ENCODE measurements around the gene EHBP1. TPM values are rescaled to one million over a fixed set of nuclear protein-coding genes. Genes with fewer than 3 reads are reported as not detected.

EHBP1 gene
- total RNA-seq, 2 experiments from 2014 or later = 21.4 to 22.3 TPM

- Histone ChIP-seq H3K4me1 (ENCODE audit: insufficient read depth, low read length) (no peaks in the 10 kb centered on the region), H3K9me3 (ENCODE audit: control insufficient read depth in 1 of 2, insufficient read depth in 1 of 2, low read length in 2 of 2) (no peaks in the 10 kb centered on the region), H3K27ac (ENCODE audit: low read depth in 1 of 2, low read length in 2 of 2) (no peak overlapping the region), H3K36me3 (ENCODE audit: insufficient read depth, low read length) (no peaks in the 10 kb centered on the region), H3K27me3 (ENCODE audit: control insufficient read depth in 1 of 2, insufficient read depth in 2 of 2, low read length in 2 of 2) (no peaks in the 10 kb centered on the region), H3K4me3 (ENCODE audit: low read length) (no peak overlapping the region)
- Mint-ChIP-seq H3K27ac (no peak overlapping the region), H3K9me3 (no peaks in the 10 kb centered on the region), H3K4me1 (ENCODE audit: low read depth) (no peaks in the 10 kb centered on the region), H3K36me3 (ENCODE audit: low read depth) (peaks cover 7% of the 10 kb centered on the region), H3K4me3 (no peak overlapping the region), H3K27me3 (no peaks in the 10 kb centered on the region)
- DNase-seq = no peak
- intact Hi-C loops (cut with DNase I, micrococcal nuclease) = no loop called here
- POLR2A ChIA-PET = no interaction called here
- TF ChIP-seq, protein P1, sequence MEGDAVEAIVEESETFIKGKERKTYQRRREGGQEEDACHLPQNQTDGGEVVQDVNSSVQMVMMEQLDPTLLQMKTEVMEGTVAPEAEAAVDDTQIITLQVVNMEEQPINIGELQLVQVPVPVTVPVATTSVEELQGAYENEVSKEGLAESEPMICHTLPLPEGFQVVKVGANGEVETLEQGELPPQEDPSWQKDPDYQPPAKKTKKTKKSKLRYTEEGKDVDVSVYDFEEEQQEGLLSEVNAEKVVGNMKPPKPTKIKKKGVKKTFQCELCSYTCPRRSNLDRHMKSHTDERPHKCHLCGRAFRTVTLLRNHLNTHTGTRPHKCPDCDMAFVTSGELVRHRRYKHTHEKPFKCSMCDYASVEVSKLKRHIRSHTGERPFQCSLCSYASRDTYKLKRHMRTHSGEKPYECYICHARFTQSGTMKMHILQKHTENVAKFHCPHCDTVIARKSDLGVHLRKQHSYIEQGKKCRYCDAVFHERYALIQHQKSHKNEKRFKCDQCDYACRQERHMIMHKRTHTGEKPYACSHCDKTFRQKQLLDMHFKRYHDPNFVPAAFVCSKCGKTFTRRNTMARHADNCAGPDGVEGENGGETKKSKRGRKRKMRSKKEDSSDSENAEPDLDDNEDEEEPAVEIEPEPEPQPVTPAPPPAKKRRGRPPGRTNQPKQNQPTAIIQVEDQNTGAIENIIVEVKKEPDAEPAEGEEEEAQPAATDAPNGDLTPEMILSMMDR (IDR thresholded peaks at IDR 0.05) = no peak
- no peak for ATAC-seq (ENCODE audit: poor library complexity)
- CTCF ChIA-PET = no interaction called here
These were observed 190.1 kb downstream of the EHBP1 start for GRCh38 chr2:62895632-62896009.

GRCh38 chr2:62897187-62897827 is 191.8 kb downstream of the EHBP1 start:
- Histone ChIP-seq H3K4me3 (ENCODE audit: low read length) (no peak overlapping the region), H3K9me3 (ENCODE audit: control insufficient read depth in 1 of 2, insufficient read depth in 1 of 2, low read length in 2 of 2) (no peaks in the 10 kb centered on the region), H3K27me3 (ENCODE audit: control insufficient read depth in 1 of 2, insufficient read depth in 2 of 2, low read length in 2 of 2) (no peaks in the 10 kb centered on the region), H3K4me1 (ENCODE audit: insufficient read depth, low read length) (no peaks in the 10 kb centered on the region), H3K27ac (ENCODE audit: low read depth in 1 of 2, low read length in 2 of 2) (no peak overlapping the region), H3K36me3 (ENCODE audit: insufficient read depth, low read length) (no peaks in the 10 kb centered on the region)
- DNase-seq (no peak), ATAC-seq (ENCODE audit: poor library complexity) (no peak)
- no peaks in the 10 kb centered on the region for H3K4me1 Mint-ChIP-seq (ENCODE audit: low read depth)
- H3K27me3 Mint-ChIP-seq = no peaks in the 10 kb centered on the region
- no peak overlapping the region for H3K27ac Mint-ChIP-seq
- TF ChIP-seq, protein P1 (IDR thresholded peaks at IDR 0.05) = no peak
- H3K9me3 Mint-ChIP-seq = no peaks in the 10 kb centered on the region
- ChIA-PET POLR2A (no interaction called here), CTCF (no interaction called here)
- H3K4me3 Mint-ChIP-seq = no peak overlapping the region
- intact Hi-C loops (cut with DNase I, micrococcal nuclease) = no loop called here
- H3K36me3 Mint-ChIP-seq (ENCODE audit: low read depth) = peaks cover 6% of the 10 kb centered on the region

- Histone ChIP-seq H3K9me3 (ENCODE audit: control insufficient read depth in 1 of 2, insufficient read depth in 1 of 2, low read length in 2 of 2) (no peaks in the 10 kb centered on the region), H3K4me1 (ENCODE audit: insufficient read depth, low read length) (no peaks in the 10 kb centered on the region), H3K27ac (ENCODE audit: low read depth in 1 of 2, low read length in 2 of 2) (no peak overlapping the region), H3K4me3 (ENCODE audit: low read length) (no peak overlapping the region), H3K27me3 (ENCODE audit: control insufficient read depth in 1 of 2, insufficient read depth in 2 of 2, low read length in 2 of 2) (no peaks in the 10 kb centered on the region), H3K36me3 (ENCODE audit: insufficient read depth, low read length) (no peaks in the 10 kb centered on the region)
- Mint-ChIP-seq H3K36me3 (ENCODE audit: low read depth) (peaks cover 13% of the 10 kb centered on the region), H3K27me3 (no peaks in the 10 kb centered on the region), H3K9me3 (no peaks in the 10 kb centered on the region), H3K4me1 (ENCODE audit: low read depth) (no peaks in the 10 kb centered on the region), H3K4me3 (no peak overlapping the region), H3K27ac (no peak overlapping the region)
- ATAC-seq (ENCODE audit: poor library complexity) = no peak
- POLR2A ChIA-PET = no interaction called here
- CTCF ChIA-PET = no interaction called here
- DNase-seq = no peak
- intact Hi-C loops (cut with DNase I, micrococcal nuclease) = no loop called here
- TF ChIP-seq, protein P1 (IDR thresholded peaks at IDR 0.05) = no peak
These were observed 198.8 kb downstream of the EHBP1 start for GRCh38 chr2:62904344-62904743.

All from CD4-positive, alpha-beta T cell (primary cell).